ENCODE results near the gene VAV2. TPM values are rescaled to one million over a fixed set of nuclear protein-coding genes. Genes with fewer than 3 reads are reported as not detected.

The VAV2 gene
- total RNA-seq, 3 donors from 2014 or later (not counting 1 experiment from before 2014, with no cell fraction given), result 3.9 to 5.1 (median 4.8) TPM

DNA sequence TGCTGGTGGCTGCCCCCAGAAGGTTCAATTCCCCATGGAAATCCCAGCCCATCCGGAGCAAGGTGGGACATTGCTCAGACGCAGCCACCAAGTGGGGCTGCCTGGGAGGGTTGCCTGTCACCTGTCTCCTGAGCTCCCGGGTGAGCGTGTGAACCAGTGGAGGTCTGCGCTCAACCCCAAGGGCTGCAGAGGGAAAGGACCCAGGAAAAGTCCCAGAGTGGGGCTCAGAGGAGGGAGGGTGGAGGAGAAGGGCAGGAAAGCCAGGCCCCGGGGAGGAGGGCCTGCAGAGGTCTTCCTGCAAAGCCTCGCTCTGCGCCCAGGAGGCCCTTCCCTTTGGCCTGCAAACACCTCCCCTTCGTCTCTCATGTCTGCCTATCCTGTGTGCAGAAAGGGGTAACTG, 134.5 kb downstream of the VAV2 start:
- H3K4me3 Mint-ChIP-seq, result no peak overlapping the region
- H3K9me3 Mint-ChIP-seq, result no peaks in the 10 kb centered on the region
- H3K4me3 ChIP-seq (ENCODE audit: low read length), result no peak overlapping the region
- H3K4me1 ChIP-seq (ENCODE audit: control insufficient read depth, insufficient read depth, low read length), result peaks cover 31% of the 10 kb centered on the region
- WGBS (ENCODE audit: insufficient coverage), result 97% methylated on average over 9 of the region's 9 CpGs
- ATAC-seq, result no peak
- no peaks in the 10 kb centered on the region for H3K36me3 ChIP-seq (ENCODE audit: control insufficient read depth, insufficient read depth, low read length)
- no peaks in the 10 kb centered on the region for H3K27me3 Mint-ChIP-seq (ENCODE audit: low read depth in 2 of 2)
- no peak for DNase-seq
- intact Hi-C loops (cut with micrococcal nuclease), result no loop called here
- TF ChIP-seq, protein P1, sequence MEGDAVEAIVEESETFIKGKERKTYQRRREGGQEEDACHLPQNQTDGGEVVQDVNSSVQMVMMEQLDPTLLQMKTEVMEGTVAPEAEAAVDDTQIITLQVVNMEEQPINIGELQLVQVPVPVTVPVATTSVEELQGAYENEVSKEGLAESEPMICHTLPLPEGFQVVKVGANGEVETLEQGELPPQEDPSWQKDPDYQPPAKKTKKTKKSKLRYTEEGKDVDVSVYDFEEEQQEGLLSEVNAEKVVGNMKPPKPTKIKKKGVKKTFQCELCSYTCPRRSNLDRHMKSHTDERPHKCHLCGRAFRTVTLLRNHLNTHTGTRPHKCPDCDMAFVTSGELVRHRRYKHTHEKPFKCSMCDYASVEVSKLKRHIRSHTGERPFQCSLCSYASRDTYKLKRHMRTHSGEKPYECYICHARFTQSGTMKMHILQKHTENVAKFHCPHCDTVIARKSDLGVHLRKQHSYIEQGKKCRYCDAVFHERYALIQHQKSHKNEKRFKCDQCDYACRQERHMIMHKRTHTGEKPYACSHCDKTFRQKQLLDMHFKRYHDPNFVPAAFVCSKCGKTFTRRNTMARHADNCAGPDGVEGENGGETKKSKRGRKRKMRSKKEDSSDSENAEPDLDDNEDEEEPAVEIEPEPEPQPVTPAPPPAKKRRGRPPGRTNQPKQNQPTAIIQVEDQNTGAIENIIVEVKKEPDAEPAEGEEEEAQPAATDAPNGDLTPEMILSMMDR (IDR thresholded peaks at IDR 0.05), result no peak
- H3K27ac Mint-ChIP-seq, result no peak overlapping the region
- peaks cover 0 to 5% of the 10 kb centered on the region in 2 donors for H3K4me1 Mint-ChIP-seq
- no peaks in the 10 kb centered on the region for H3K9me3 ChIP-seq (ENCODE audit: control insufficient read depth, insufficient read depth, low read length)
- no peaks in the 10 kb centered on the region for H3K36me3 Mint-ChIP-seq
- no peak overlapping the region for H3K27ac ChIP-seq (ENCODE audit: low read length)
- no peaks in the 10 kb centered on the region for H3K27me3 ChIP-seq (ENCODE audit: control insufficient read depth, insufficient read depth, low read length)

DNA sequence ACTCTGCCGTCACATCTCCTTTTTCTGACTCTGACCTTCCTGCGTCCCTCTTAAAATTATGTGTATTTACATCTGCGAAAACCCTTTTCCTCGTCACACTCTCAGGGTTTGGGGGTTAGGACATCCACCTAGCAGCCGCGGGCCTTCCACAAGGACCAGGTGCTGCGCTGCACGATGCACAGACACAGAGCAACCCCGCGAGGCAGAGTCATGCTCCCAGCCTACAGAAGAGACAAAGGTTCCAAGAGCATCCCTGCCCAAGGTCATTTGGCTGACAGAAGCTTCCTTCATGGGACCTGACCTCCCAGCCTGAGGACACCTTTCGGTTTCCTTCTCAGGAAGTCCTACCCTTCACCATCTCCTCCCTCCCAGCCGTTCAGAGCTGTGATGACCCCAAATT, 135.3 kb downstream of the VAV2 start:
- H3K4me3 ChIP-seq (ENCODE audit: low read length), result no peak overlapping the region
- H3K36me3 Mint-ChIP-seq, result no peaks in the 10 kb centered on the region
- H3K9me3 Mint-ChIP-seq, result no peaks in the 10 kb centered on the region
- no peaks in the 10 kb centered on the region for H3K27me3 Mint-ChIP-seq (ENCODE audit: low read depth in 2 of 2)
- H3K27ac Mint-ChIP-seq, result no peak overlapping the region
- no peak overlapping the region for H3K4me3 Mint-ChIP-seq
- no peak for DNase-seq
- no peaks in the 10 kb centered on the region for H3K9me3 ChIP-seq (ENCODE audit: control insufficient read depth, insufficient read depth, low read length)
- no peaks in the 10 kb centered on the region for H3K36me3 ChIP-seq (ENCODE audit: control insufficient read depth, insufficient read depth, low read length)
- intact Hi-C loops (cut with micrococcal nuclease), result no loop called here
- H3K27me3 ChIP-seq (ENCODE audit: control insufficient read depth, insufficient read depth, low read length), result no peaks in the 10 kb centered on the region
- no peak for ATAC-seq
- TF ChIP-seq, protein P1 (IDR thresholded peaks at IDR 0.05), result no peak
- peak overlapping the region; percentile 55 for H3K27ac ChIP-seq (ENCODE audit: low read length)
- H3K4me1 Mint-ChIP-seq, result peaks cover 0 to 5% of the 10 kb centered on the region in 2 donors
- peaks cover 25% of the 10 kb centered on the region for H3K4me1 ChIP-seq (ENCODE audit: control insufficient read depth, insufficient read depth, low read length)
- 95% methylated on average over 12 of the region's 12 CpGs for WGBS (ENCODE audit: insufficient coverage)

DNA sequence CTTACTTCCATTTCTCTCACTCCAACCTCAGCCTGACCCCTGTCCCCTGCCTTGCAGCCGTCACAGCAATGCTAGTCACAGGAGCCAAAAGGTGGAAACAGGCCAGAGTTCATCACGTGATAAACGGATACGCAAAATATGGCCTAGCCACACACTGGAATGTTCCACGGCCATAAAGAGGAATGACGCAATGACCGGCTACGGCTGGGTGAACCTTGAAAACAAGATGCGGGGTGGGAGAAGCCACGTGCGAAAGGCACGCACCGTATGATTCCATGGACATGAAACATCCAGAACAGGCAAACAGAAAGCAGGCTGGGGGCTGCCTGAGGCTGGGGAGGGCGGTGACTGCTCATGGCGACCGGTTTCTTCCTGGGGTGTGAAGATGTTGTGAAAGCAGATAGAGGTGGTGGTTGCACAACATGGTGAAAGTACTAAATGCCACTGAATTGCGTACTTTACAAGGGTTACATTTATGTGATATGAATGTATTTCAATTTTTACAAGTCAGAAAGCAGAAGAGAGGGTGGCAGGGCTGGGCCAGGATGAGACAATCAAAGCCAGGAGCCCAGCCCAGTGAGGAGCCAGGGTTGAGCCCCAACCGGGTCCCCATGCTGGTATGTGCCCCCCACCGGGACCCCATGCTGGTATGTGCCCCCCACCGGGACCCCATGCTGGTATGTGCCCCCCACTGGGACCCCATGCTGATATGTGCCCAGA, 136.2 kb downstream of the VAV2 start:
- H3K27me3 ChIP-seq (ENCODE audit: control insufficient read depth, insufficient read depth, low read length), result no peaks in the 10 kb centered on the region
- ATAC-seq, result peak in 1 of 3 donors; percentile 35
- intact Hi-C loops (cut with micrococcal nuclease), result no loop called here
- Mint-ChIP-seq H3K9me3 (no peaks in the 10 kb centered on the region), H3K4me1 (peaks cover 0 to 5% of the 10 kb centered on the region in 2 donors), H3K27ac (peak overlapping the region in 1 of 2 donors; percentile 86), H3K27me3 (ENCODE audit: low read depth in 2 of 2) (no peaks in the 10 kb centered on the region), H3K36me3 (no peaks in the 10 kb centered on the region), H3K4me3 (no peak overlapping the region)
- peak overlapping the region; percentile 55 for H3K27ac ChIP-seq (ENCODE audit: low read length)
- H3K4me1 ChIP-seq (ENCODE audit: control insufficient read depth, insufficient read depth, low read length), result peaks cover 20% of the 10 kb centered on the region
- H3K36me3 ChIP-seq (ENCODE audit: control insufficient read depth, insufficient read depth, low read length), result no peaks in the 10 kb centered on the region
- TF ChIP-seq, protein P1 (IDR thresholded peaks at IDR 0.05), result no peak
- no peak for DNase-seq
- H3K4me3 ChIP-seq (ENCODE audit: low read length), result no peak overlapping the region
- 87% methylated on average over 20 of the region's 20 CpGs for WGBS (ENCODE audit: insufficient coverage)
- H3K9me3 ChIP-seq (ENCODE audit: control insufficient read depth, insufficient read depth, low read length), result no peaks in the 10 kb centered on the region

DNA sequence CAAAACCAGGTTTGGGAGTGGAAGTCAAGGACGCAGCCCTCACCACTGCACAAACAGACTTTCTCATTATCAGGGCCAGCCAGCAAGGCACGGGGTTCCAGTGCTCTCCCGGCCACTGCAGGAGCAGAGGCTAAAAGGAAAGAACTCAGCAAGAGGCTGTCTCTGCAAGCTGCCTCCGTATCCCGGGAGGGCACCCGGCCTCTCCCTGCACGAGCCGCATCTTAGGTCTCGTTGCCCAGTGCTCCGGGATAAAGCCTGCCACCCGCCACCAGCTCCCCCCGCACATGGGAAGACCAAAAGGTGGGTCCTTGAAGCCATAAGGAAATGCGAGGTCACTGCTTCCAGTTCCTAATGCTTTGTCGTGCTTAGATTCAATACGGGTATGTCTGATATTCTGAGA, 136.8 kb downstream of the VAV2 start:
- peaks cover 0 to 5% of the 10 kb centered on the region in 2 donors for H3K4me1 Mint-ChIP-seq
- H3K4me1 ChIP-seq (ENCODE audit: control insufficient read depth, insufficient read depth, low read length), result peaks cover 20% of the 10 kb centered on the region
- H3K9me3 Mint-ChIP-seq, result no peaks in the 10 kb centered on the region
- H3K9me3 ChIP-seq (ENCODE audit: control insufficient read depth, insufficient read depth, low read length), result no peaks in the 10 kb centered on the region
- peak overlapping the region in 1 of 2 donors; percentile 86 for H3K27ac Mint-ChIP-seq
- TF ChIP-seq, protein P1 (IDR thresholded peaks at IDR 0.05), result no peak
- no peaks in the 10 kb centered on the region for H3K36me3 ChIP-seq (ENCODE audit: control insufficient read depth, insufficient read depth, low read length)
- H3K36me3 Mint-ChIP-seq, result no peaks in the 10 kb centered on the region
- no peaks in the 10 kb centered on the region for H3K27me3 ChIP-seq (ENCODE audit: control insufficient read depth, insufficient read depth, low read length)
- DNase-seq, result no peak
- no peak overlapping the region for H3K4me3 ChIP-seq (ENCODE audit: low read length)
- intact Hi-C loops (cut with micrococcal nuclease), result no loop called here
- 94% methylated on average over 15 of the region's 15 CpGs for WGBS (ENCODE audit: insufficient coverage)
- H3K27ac ChIP-seq (ENCODE audit: low read length), result no peak overlapping the region
- no peak overlapping the region for H3K4me3 Mint-ChIP-seq
- H3K27me3 Mint-ChIP-seq (ENCODE audit: low read depth in 2 of 2), result no peaks in the 10 kb centered on the region
- ATAC-seq, result no peak
